ENCODE measurements around the gene SLIT3.

- TF ChIP-seq ZNF224 (CRISPR knock-in tag; IDR thresholded peaks at IDR 0.05) = no peak
- no peak for TF ChIP-seq ESRRA (IDR thresholded peaks at IDR 0.05; ENCODE audit: borderline replicate concordance, low read depth)
- no peak for TF ChIP-seq GTF2F1 (IDR thresholded peaks at IDR 0.05; ENCODE audit: low read depth, low read length)
- TF ChIP-seq, protein P1, sequence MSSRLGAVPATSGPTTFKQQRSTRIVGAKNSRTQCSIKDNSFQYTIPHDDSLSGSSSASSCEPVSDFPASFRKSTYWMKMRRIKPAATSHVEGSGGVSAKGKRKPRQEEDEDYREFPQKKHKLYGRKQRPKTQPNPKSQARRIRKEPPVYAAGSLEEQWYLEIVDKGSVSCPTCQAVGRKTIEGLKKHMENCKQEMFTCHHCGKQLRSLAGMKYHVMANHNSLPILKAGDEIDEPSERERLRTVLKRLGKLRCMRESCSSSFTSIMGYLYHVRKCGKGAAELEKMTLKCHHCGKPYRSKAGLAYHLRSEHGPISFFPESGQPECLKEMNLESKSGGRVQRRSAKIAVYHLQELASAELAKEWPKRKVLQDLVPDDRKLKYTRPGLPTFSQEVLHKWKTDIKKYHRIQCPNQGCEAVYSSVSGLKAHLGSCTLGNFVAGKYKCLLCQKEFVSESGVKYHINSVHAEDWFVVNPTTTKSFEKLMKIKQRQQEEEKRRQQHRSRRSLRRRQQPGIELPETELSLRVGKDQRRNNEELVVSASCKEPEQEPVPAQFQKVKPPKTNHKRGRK (tag; IDR thresholded peaks at IDR 0.05) = no peak
- no peak for TF ChIP-seq MAZ (CRISPR knock-in tag; conservative IDR thresholded peaks at IDR 0.05 in 1 of 2, IDR thresholded peaks at IDR 0.05 in 1 of 2)
- no peak for TF ChIP-seq POLR2AphosphoS5 (IDR thresholded peaks at IDR 0.05; ENCODE audit: control insufficient read depth, insufficient read depth, low read depth, low read length)
- no peak for TF ChIP-seq SP1 (CRISPR knock-in tag; IDR thresholded peaks at IDR 0.05)
- TF ChIP-seq BRCA1 (IDR thresholded peaks at IDR 0.05) = no peak
- no peak for TF ChIP-seq BRCA1 (CRISPR knock-in tag; IDR thresholded peaks at IDR 0.05)
- no peak for TF ChIP-seq SMARCB1 (IDR thresholded peaks at IDR 0.05; ENCODE audit: insufficient read length, low read depth)
- no peak for TF ChIP-seq RCOR1 (IDR thresholded peaks at IDR 0.05; ENCODE audit: borderline replicate concordance in 1 of 2, low read depth in 2 of 2, low read length in 2 of 2)
Measured at GRCh38 chr5:168779333-168779732, 521.6 kb downstream of the SLIT3 start.
